Hematopoietic multipotent progenitor cell (in vitro differentiated cells): ENCODE data around the gene LGALS1. TPM values are rescaled to one million over a fixed set of nuclear protein-coding genes. Genes with fewer than 3 reads are reported as not detected.

Experiments used
- DNase-seq, 3 donors: peaks; one replicate each; pipeline ENCODE4 v3.0.0-alpha.2; 2011 to 2015; ENCODE audit warnings: low read depth in 2 of 3, low spot score in 2 of 3
- total RNA-seq: library from RNA; depleted of rRNA; stranded (reverse); fragments of >200 nt; gene quantifications from one replicate; pipeline ENCODE4 v1.2.3, GENCODE V29; 2012

LGALS1 gene
- total RNA-seq, 1 donor = 346 TPM

GRCh38 chr22:37661160-37661924 is 14.1 kb upstream of the LGALS1 start:
- peak in 2 of 3 donors; percentile 64 to 81 for DNase-seq

GRCh38 chr22:37662039-37662438 is 13.4 kb upstream of the LGALS1 start:
- DNase-seq = no peak

DNA sequence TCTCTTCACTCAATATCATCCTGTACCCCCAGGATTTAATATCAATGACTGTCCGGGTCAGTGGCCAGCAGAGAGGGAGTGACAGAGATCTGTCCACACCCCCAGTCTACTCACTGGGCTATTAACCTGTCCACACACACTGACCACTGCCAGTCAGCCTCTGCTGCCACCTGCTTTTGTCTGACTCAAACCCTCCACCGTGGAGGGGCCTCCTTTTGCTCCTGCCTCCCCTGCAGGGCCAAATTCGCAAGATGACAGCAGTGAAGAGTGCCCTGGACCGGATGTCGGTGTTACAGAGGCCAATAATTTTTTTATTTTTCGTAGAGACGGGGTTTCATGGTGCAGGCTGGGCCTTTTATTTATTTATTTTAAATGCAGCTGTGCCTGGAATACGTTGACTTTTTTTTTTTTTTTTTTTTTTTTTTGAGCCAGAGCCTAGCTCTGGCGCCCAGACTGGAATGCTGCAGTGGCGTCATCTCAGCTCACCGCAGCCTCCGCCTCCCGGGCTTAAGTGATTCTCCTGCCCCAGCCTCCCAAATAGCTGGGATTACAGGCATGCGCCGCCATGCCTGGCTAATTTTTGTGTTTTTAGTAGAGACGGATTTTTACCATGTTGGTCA is 11.8 kb upstream of the LGALS1 start:
- no peak for DNase-seq

- no peak for DNase-seq
These were observed 11.0 kb upstream of the LGALS1 start for GRCh38 chr22:37664249-37665101.

DNA sequence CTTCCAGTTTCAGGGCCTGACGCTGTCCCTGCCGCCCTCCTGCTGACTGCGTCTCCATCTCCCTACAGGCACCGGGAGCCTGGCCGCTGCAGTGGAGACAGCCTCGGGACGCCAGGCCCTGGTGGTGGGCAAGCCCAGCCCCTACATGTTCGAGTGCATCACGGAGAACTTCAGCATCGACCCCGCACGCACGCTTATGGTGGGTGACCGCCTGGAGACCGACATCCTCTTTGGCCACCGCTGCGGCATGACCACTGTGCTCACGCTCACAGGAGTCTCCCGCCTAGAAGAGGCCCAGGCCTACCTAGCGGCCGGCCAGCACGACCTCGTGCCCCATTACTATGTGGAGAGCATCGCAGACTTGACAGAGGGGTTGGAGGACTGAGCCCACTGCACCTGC is 9.9 kb upstream of the LGALS1 start:
- DNase-seq = no peak

DNA sequence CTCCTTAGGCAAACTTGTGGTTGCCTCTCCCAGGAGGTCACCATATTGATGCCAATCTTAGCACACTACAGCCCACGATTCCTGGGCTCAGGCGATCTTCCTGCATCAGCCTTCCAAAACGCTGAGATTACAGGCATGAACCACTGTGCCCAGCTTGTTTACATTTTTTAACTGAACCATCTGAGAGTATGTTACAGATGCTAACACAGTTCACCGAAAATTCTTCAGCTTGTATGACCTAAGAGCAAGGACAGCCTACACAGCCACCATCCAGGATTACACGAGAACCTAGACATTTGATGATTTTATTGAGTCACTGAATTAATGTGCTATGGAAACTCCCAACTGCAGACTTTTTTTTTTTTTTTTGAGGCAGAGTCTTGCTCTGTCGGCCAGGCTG is 5.8 kb upstream of the LGALS1 start:
- no peak for DNase-seq

DNA sequence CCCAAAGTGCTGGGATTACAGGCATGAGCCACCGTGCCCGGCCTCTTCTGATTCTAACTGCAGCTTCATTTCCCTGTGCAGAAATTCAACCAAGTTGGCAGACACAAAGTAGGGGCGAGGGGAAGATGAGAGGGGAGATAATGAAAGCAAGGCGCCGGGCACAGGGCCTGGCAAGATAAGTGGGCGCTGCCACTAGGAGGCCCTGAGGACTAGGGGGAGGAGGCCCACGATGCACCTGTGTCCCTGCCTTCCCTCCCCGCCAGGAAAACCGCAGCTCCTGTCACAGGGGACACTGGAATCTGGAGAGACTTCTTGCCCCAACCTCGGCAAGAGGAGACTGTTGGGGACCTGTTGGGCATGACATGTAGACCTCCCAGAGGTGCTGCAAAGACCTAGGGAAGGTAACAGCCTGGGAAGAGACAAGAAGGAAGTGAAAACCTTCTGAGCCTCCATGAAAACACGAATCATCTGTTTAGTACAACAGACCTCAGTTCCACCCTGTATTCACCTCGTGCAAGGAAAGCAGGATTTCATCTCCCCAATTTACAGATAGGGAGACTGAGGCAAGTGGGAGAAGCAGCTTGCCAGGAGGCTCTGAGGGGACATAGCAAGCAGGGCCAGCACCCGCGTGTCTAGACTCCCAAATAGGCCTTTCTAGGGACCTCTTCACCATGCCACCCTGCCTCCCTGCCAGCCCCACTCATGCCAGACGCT is 3.1 kb upstream of the LGALS1 start:
- DNase-seq = peak in 1 of 3 donors; percentile 53

DNA sequence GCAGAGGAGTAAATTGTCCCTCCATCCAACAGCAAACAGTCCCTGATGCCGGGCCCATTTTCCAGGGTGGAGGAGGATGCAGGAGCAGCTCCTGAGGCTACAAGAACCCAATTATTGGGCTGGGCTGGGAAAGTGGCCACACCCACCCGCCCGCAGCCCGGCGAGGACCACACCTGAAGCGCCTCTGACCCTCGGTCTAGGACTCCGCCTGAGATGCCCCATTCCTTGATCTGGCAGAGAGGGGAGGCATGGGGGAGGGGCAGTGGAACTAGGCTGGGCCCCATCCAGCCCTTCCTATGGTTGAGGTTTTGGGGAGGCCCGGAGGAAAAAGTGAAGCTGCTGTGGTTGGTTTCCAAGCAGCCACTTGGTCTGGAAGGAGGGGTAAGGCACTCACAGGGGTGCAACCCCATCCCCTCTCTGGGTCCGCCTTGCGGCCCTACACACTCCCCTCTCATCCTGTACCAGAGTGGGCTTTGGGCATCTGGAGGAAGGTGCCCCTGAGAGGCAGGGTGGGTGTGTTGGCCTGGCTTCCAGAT is 2.4 kb upstream of the LGALS1 start:
- DNase-seq = peak in 2 of 3 donors; percentile 52 to 69

GRCh38 chr22:37674248-37674647 is 1.2 kb upstream of the LGALS1 start:
- no peak for DNase-seq

GRCh38 chr22:37675930-37676735 is 697 bp downstream of the LGALS1 start:
- no peak for DNase-seq

DNA sequence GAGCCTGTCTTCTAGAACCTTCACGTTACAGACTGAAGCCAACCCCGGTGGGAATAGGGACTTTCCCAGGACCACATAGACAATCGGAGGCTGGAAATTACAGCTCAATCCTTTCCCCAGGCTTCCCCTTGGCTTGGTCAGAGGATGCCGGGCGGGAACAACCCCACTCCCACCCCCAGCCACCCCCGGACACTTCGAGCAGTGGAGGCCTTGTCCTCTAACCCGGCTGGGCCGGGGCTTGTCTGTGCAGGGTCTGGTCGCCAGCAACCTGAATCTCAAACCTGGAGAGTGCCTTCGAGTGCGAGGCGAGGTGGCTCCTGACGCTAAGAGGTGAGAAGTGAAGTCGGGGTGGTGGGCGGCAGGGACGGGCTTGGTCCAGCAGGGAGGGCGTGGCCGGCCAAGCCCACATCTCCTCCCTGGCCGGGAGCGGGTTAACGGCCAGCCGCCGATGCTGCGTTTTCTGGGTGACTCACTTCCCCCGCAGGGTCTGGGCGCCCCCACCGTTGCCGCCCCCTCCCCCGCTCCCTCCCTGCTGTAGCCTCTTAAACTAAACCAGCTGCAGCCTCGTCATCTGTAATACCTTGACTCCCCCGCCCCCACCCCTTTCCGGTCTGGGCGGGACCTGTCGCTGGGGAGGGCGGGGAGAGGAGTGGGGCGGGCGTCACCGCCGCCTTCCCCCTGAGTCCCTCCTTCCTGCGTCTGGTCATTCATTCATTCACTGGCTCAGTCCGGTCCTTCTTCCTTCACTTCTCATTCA is 1.5 kb downstream of the LGALS1 start:
- peak; percentile 83 to 98 (median 97) for DNase-seq

GRCh38 chr22:37677493-37677974 is 2.1 kb downstream of the LGALS1 start:
- no peak for DNase-seq

GRCh38 chr22:37678372-37678771 is 2.9 kb downstream of the LGALS1 start:
- DNase-seq = no peak

GRCh38 chr22:37679670-37680069 is 4.2 kb downstream of the LGALS1 start:
- no peak for DNase-seq

- no peak for DNase-seq
These were observed 4.9 kb downstream of the LGALS1 start for GRCh38 chr22:37680191-37680851.

DNA sequence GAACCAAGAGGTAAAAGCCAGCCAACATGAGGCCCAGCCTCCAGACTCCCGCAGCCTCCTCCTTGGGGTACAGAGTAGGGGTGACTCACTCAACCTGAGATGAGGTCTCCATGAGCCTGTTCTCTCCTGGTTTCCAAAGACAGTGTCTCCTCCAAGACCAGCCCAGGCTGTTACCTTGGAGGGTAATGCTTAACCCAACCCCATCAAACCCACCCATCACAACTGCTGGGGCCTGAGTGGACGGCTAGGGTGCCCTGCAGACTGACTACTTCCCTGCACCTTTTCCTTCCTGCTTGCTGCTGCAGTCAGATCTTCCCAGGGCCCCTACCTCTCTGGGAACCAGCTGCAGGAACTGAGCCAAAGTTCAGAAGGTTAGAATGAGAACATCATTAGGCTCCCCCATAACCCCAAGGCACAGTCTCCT is 5.6 kb downstream of the LGALS1 start:
- DNase-seq = no peak

- peak; percentile 47 to 79 (median 65) for DNase-seq
These were observed 6.2 kb downstream of the LGALS1 start for GRCh38 chr22:37681556-37682049.
